H1 (cell line): ENCODE measurements around the gene MIA2. TPM values are rescaled to one million over a fixed set of nuclear protein-coding genes. Genes with fewer than 3 reads are reported as not detected.

ENCODE experiments used
- CTCF ChIA-PET: fragments of 300-600 bp; sonication (Branson Sonifier 250); formaldehyde crosslinking; loops from one replicate; lab custom pipeline; 2021; ENCODE audit not compliant: partially characterized antibody; lab: Charles Lee
- POLR2A ChIA-PET: fragments of 300-600 bp; sonication (Branson Sonifier 250); formaldehyde crosslinking; loops from one replicate; lab custom pipeline; 2021; ENCODE audit warnings: inconsistent platforms; ENCODE audit not compliant: partially characterized antibody; lab: Charles Lee
- DNase-seq, 2 experiments: peaks; one replicate each; pipeline versions ENCODE4 v3.0.0 to v3.0.0-alpha.2; 2010 to 2022; ENCODE audit warnings: low spot score in 2 of 2, low read depth in 1 of 2, mixed read lengths in 1 of 2
- FAIRE-seq: peaks from 2 replicates; lab custom pipeline; 2011; peaks lifted over from hg19 to GRCh38; lab: Jason Lieb, UNC
- H2AFZ ChIP-seq: 2 replicates; pipeline ENCODE4 v1.8.1; 2012; ENCODE audit warnings: low read length, inconsistent platforms
- H2AK5ac ChIP-seq: 2 replicates; pipeline ENCODE4 v1.6.1; 2013; ENCODE audit warnings: low read depth, low read length
- H2BK120ac ChIP-seq: replicated peaks from 2 replicates; pipeline ENCODE3; 2013; ENCODE audit warnings: low read depth, low read length, inconsistent platforms
- H2BK12ac ChIP-seq: 2 replicates; pipeline ENCODE4 v1.6.1; 2013; ENCODE audit warnings: low read depth, low read length
- H2BK15ac ChIP-seq: 2 replicates; pipeline ENCODE4 v1.6.1; 2013; ENCODE audit warnings: low read length
- H2BK20ac ChIP-seq: 2 replicates; pipeline ENCODE4 v1.6.1; 2013; ENCODE audit warnings: low read length
- H2BK5ac ChIP-seq: 2 replicates; pipeline ENCODE4 v1.6.1; 2013; ENCODE audit warnings: low read depth, low read length
- H3K14ac ChIP-seq: 2 replicates; pipeline ENCODE4 v1.6.1; 2013; ENCODE audit warnings: inconsistent platforms; ENCODE audit not compliant: insufficient read length
- H3K18ac ChIP-seq: 2 replicates; pipeline ENCODE4 v1.6.1; 2013; ENCODE audit warnings: low read length; ENCODE audit errors: extremely low read depth
- H3K23ac ChIP-seq: 2 replicates; pipeline ENCODE4 v1.6.1; 2013; ENCODE audit warnings: inconsistent platforms; ENCODE audit not compliant: insufficient read length
- H3K23me2 ChIP-seq: 2 replicates; pipeline ENCODE4 v1.6.1; 2013; ENCODE audit warnings: low read depth, low read length
- H3K27ac ChIP-seq: 2 replicates; pipeline ENCODE4 v1.6.1; 2011; ENCODE audit warnings: low read depth, low read length, inconsistent platforms
- H3K27me3 ChIP-seq, 4 experiments: replicated peaks in 1 of 4; 1 replicate in 1 of 4; 2 replicates in 3 of 4; pipeline versions ENCODE4 v1.6.1 to v1.8.1; 2011 to 2013; ENCODE audit warnings: low read length in 3 of 4, mild to moderate bottlenecking in 3 of 4, inconsistent platforms in 2 of 4, mixed read lengths in 2 of 4, moderate library complexity in 1 of 4; ENCODE audit not compliant: control insufficient read depth in 3 of 4, insufficient read depth in 3 of 4; ENCODE audit errors: extremely low read depth in 1 of 4
- H3K36me3 ChIP-seq, 4 experiments: 2 replicates each; pipeline versions ENCODE4 v1.6.1 to v1.8.1; 2011 to 2013; ENCODE audit warnings: mild to moderate bottlenecking in 4 of 4, low read length in 3 of 4, moderate library complexity in 2 of 4, control low read depth in 1 of 4, inconsistent platforms in 1 of 4; ENCODE audit not compliant: insufficient read depth in 4 of 4, control insufficient read depth in 2 of 4
- H3K4ac ChIP-seq: replicated peaks from 2 replicates; pipeline ENCODE3; 2013; ENCODE audit warnings: low read length, low read depth, mixed read lengths, inconsistent platforms; ENCODE audit not compliant: insufficient read length
- H3K4me1 ChIP-seq, 4 experiments: replicated peaks in 1 of 4; 1 replicate in 1 of 4; 2 replicates in 3 of 4; pipeline versions ENCODE4 v1.6.1 to v1.8.1; 2011 to 2013; ENCODE audit warnings: low read length in 3 of 4, inconsistent platforms in 2 of 4, mixed read lengths in 1 of 4; ENCODE audit not compliant: insufficient read depth in 4 of 4, control insufficient read depth in 3 of 4
- H3K4me2 ChIP-seq, 2 experiments: 2 replicates each; pipeline versions ENCODE4 v1.6.1 to v1.8.1; 2011 to 2013; ENCODE audit warnings: low read depth in 2 of 2, low read length in 2 of 2, control low read depth in 1 of 2, inconsistent platforms in 1 of 2, mild to moderate bottlenecking in 1 of 2; ENCODE audit not compliant: insufficient read depth in 1 of 2
- H3K4me3 ChIP-seq, 4 experiments: fragments of 200-600, 300-600 bp in 1 of 4; sonication (generic), shearing (Covaris generic), sonication (Bioruptor Twin) in 1 of 4; 2 replicates each; pipeline versions ENCODE4 v1.5.1 to v1.8.1; 2011 to 2016; ENCODE audit warnings: low read length in 4 of 4, low read depth in 3 of 4, control low read depth in 2 of 4, inconsistent platforms in 2 of 4, mild to moderate bottlenecking in 2 of 4, mixed read lengths in 1 of 4, moderate library complexity in 1 of 4; ENCODE audit not compliant: insufficient read depth in 2 of 4; ENCODE audit errors: extremely low read depth in 1 of 4
- H3K56ac ChIP-seq: replicated peaks from 2 replicates; pipeline ENCODE3; 2013; ENCODE audit warnings: low read depth, mild to moderate bottlenecking, mixed read lengths, low read length, inconsistent platforms; ENCODE audit not compliant: insufficient read length
- H3K79me1 ChIP-seq: 2 replicates; pipeline ENCODE4 v1.6.1; 2013; ENCODE audit warnings: low read depth, low read length, control low read depth
- H3K79me2 ChIP-seq, 2 experiments: 2 replicates each; pipeline versions ENCODE4 v1.6.1 to v1.8.1; 2012 to 2013; ENCODE audit warnings: low read length in 2 of 2, mild to moderate bottlenecking in 2 of 2, inconsistent platforms in 1 of 2; ENCODE audit not compliant: insufficient read depth in 2 of 2, control insufficient read depth in 1 of 2
- H3K9ac ChIP-seq, 4 experiments: replicated peaks in 1 of 4; 1 replicate in 1 of 4; 2 replicates in 3 of 4; pipeline versions ENCODE4 v1.6.1 to v1.8.1; 2011 to 2013; ENCODE audit warnings: low read depth in 3 of 4, low read length in 3 of 4, control low read depth in 2 of 4, mild to moderate bottlenecking in 2 of 4, moderate library complexity in 2 of 4, inconsistent platforms in 1 of 4; ENCODE audit errors: extremely low read depth in 1 of 4
- H3K9me3 ChIP-seq, 2 experiments: 2 replicates each; pipeline versions ENCODE4 v1.6.1 to v1.8.1; 2012 to 2013; ENCODE audit warnings: mild to moderate bottlenecking in 2 of 2, moderate library complexity in 2 of 2, control low read depth in 1 of 2, inconsistent platforms in 1 of 2, low read depth in 1 of 2, low read length in 1 of 2, mixed read lengths in 1 of 2; ENCODE audit not compliant: insufficient read depth in 2 of 2
- H4K20me1 ChIP-seq, 2 experiments: replicated peaks in 1 of 2; 2 replicates each; pipeline versions ENCODE3 to v1.8.1; 2011 to 2013; ENCODE audit warnings: inconsistent platforms in 2 of 2, low read length in 2 of 2, mild to moderate bottlenecking in 1 of 2; ENCODE audit not compliant: insufficient read depth in 2 of 2, control insufficient read depth in 1 of 2
- H4K5ac ChIP-seq: 2 replicates; pipeline ENCODE4 v1.6.1; 2013; ENCODE audit warnings: low read length, low read depth, mixed read lengths, inconsistent platforms; ENCODE audit not compliant: insufficient read length
- H4K8ac ChIP-seq: 2 replicates; pipeline ENCODE4 v1.8.0; 2013; ENCODE audit warnings: mild to moderate bottlenecking, moderate library complexity, low read length, inconsistent platforms; ENCODE audit not compliant: insufficient read depth; ENCODE audit errors: extremely low read depth
- H4K91ac ChIP-seq: replicated peaks from 2 replicates; pipeline ENCODE3; 2013; ENCODE audit warnings: low read length, mixed read lengths, inconsistent platforms; ENCODE audit not compliant: insufficient read length
- CREB1 ChIP-seq: IDR thresholded peaks from 2 replicates; pipeline ENCODE4 v1.6.1; 2012; ENCODE audit warnings: inconsistent platforms
- EZH2 ChIP-seq: fragments of 200-600 bp; sonication (generic); IDR thresholded peaks from 2 replicates; pipeline ENCODE4 v1.7.1; 2012; ENCODE audit warnings: low read depth, mild to moderate bottlenecking, moderate library complexity, low read length, inconsistent platforms; ENCODE audit not compliant: severe bottlenecking
- FOSL1 ChIP-seq: IDR thresholded peaks from 2 replicates; pipeline ENCODE4 v1.6.1; 2011; ENCODE audit warnings: mild to moderate bottlenecking, low read depth, low read length, moderate library complexity; ENCODE audit not compliant: insufficient read depth
- NRF1 ChIP-seq: IDR thresholded peaks from 2 replicates; pipeline ENCODE4 v1.6.1; 2011; ENCODE audit warnings: mild to moderate bottlenecking, low read depth, low read length, improper control_type of control experiment
- SP2 ChIP-seq: IDR thresholded peaks from 2 replicates; pipeline ENCODE4 v1.6.1; 2012; ENCODE audit warnings: mild to moderate bottlenecking, low read length, inconsistent platforms
- SP4 ChIP-seq: IDR thresholded peaks from 2 replicates; pipeline ENCODE4 v1.6.1; 2012; ENCODE audit warnings: low read length, inconsistent platforms
- YY1 ChIP-seq: IDR thresholded peaks from 2 replicates; pipeline ENCODE4 v1.6.1; 2011; ENCODE audit warnings: low read depth, mild to moderate bottlenecking, low read length
- WGBS, 2 experiments: shearing (Covaris generic) in 1 of 2; methylation state at CpG; one replicate each; pipeline versions ENCODE4 v1.1.6 to v1.1.7; 2013 to 2015; ENCODE audit warnings: low lambda C conversion rate in 2 of 2, mixed read lengths in 2 of 2, inconsistent platforms in 1 of 2, low coverage in 1 of 2, missing lambda C conversion rate in 1 of 2; ENCODE audit not compliant: insufficient replicate concordance in 2 of 2, insufficient coverage in 1 of 2, insufficient read length in 1 of 2; ENCODE audit errors: extremely low coverage in 1 of 2, missing lambda C conversion rate in 1 of 2; 5-methylcytosine and 5-hydroxymethylcytosine counted together
- polyA plus RNA-seq, 7 experiments: library from polyadenylated mRNA; depleted of rRNA in 3 of 7; stranded (reverse) in 5 of 7; unstranded in 2 of 7; fragments of >200 nt in 5 of 7; fragments of 200-250 nt in 2 of 7; gene quantifications; 1 replicate in 5 of 7; 2 replicates in 1 of 7; 4 replicates in 1 of 7; pipeline versions ENCODE4 v1.2.1 to v1.2.3, GENCODE V29; 2011 to 2013; ENCODE audit warnings: missing spikeins in 2 of 7, mixed read lengths in 2 of 7
- total RNA-seq: library from RNA; stranded (reverse); fragmentation: NEBNext Ultra II Directional; extraction: Animal tissue kit (Norgen Biotek cat#: 25700); gene quantifications from 2 replicates; pipeline ENCODE4 v1.2.1, GENCODE V29; 2021

The MIA2 gene
- total and polyA plus RNA-seq, 2 of the 8 experiments (the other 6 are each of a cell fraction or from before 2014, with no cell fraction given) = 10.1 to 15.0 TPM

DNA sequence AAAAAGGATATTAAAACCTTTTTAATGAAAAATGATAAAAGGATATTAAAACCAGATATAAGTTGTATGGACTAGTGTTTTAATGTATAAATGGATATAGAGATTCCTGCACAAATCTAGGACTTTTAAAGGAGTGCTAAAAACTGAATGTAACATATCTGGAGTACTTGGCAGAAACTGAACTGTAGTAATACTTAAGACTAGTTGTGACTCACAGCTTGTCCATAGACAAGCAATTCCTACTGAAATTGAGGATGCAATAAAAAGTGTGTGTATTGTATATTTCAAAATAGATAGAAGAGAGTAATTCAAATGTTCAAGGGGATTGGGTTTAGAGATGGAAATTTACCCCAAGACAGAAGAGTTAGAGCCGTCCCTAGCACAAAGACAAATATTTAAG lies 138.9 kb downstream of the MIA2 start:
- Histone ChIP-seq H3K18ac (no peak overlapping the region), H2AFZ (no peak overlapping the region), H3K27me3 (no peaks in the 10 kb centered on the region), H4K5ac (no peak overlapping the region), H3K79me2 (no peaks in the 10 kb centered on the region), H3K23ac (no peak overlapping the region), H3K4ac (no peak overlapping the region), H2BK12ac (no peak overlapping the region), H2BK5ac (no peak overlapping the region), H4K20me1 (no peaks in the 10 kb centered on the region), H2BK120ac (no peak overlapping the region), H2BK15ac (no peak overlapping the region), H3K4me2 (no peak overlapping the region), H4K8ac (no peak overlapping the region), H3K14ac (no peak overlapping the region), H3K36me3 (no peaks in the 10 kb centered on the region), H3K79me1 (no peaks in the 10 kb centered on the region), H3K56ac (no peak overlapping the region), H2BK20ac (no peak overlapping the region), H2AK5ac (no peak overlapping the region), H3K9me3 (no peaks in the 10 kb centered on the region), H3K9ac (no peak overlapping the region)
- FAIRE-seq (no peak), DNase-seq (no peak)
- ChIA-PET POLR2A (interaction anchor here (1.4 kb wide), 1 partner anchor 144 kb away, joined by 3 read pairs; no protein-coding TSS in a partner anchor), CTCF (interaction anchor here (0.7 to 1.0 kb wide), 4 partner anchors 33 to 277 kb away, joined by 3 to 4 read pairs (median 3); no protein-coding TSS in a partner anchor)
- WGBS, 2 experiments = 73% methylated on average over 1 of the region's 1 CpG; no CpG with 5 or more reads in 1 of the 2 experiments
- TF ChIP-seq YY1 = no peak
- TF ChIP-seq CREB1 = no peak
- no peak for TF ChIP-seq SP2
- no peak for TF ChIP-seq EZH2
- TF ChIP-seq NRF1 = no peak
- no peak for TF ChIP-seq FOSL1
- TF ChIP-seq SP4 = no peak
- TF ChIP-seq, all 59 proteins: peak for 0
- H3K4me1 ChIP-seq = peaks cover 0 to 3% (median 2%) of the 10 kb centered on the region in 4 experiments; a peak in 5 of 7 replicates
- no peak overlapping the region for H3K4me3 ChIP-seq
- H3K23me2 ChIP-seq = no peaks in the 10 kb centered on the region
- no peak overlapping the region for H4K91ac ChIP-seq
- H3K27ac ChIP-seq = no peak overlapping the region
